ENCODE data around the gene NRG2.

NRG2 gene

DNA sequence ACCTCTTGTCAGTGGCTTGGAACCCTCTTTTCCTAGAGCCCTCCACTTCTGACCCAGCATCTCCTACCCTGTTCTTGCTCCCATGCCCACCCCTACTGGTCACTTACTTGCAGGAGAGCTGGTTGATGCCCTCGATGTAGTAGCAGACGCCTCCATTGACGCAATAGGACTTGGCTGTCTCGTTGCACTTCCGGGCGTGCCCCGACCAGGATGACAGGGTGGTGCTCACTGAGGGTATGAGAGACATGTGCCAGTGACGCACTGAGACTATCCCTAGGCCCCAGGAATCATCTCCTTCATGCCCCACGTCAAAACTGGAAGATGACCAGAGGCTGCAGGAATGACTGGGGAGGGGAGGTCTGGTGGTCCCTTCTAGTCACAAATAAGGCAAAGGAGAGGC is 171.5 kb downstream of the NRG2 start:
- H3K4me3 ChIP-seq (ENCODE audit: low read depth, low read length): no peak overlapping the region
- no peak for TF ChIP-seq CTCF (IDR thresholded peaks at IDR 0.05; ENCODE audit: low read depth, low read length)

- TF ChIP-seq CTCF (IDR thresholded peaks at IDR 0.05; ENCODE audit: low read depth, low read length): no peak
- no peak overlapping the region for H3K4me3 ChIP-seq (ENCODE audit: low read depth, low read length)
Observed at GRCh38 chr5:139870677-139871076, 172.4 kb downstream of the NRG2 start.

DNA sequence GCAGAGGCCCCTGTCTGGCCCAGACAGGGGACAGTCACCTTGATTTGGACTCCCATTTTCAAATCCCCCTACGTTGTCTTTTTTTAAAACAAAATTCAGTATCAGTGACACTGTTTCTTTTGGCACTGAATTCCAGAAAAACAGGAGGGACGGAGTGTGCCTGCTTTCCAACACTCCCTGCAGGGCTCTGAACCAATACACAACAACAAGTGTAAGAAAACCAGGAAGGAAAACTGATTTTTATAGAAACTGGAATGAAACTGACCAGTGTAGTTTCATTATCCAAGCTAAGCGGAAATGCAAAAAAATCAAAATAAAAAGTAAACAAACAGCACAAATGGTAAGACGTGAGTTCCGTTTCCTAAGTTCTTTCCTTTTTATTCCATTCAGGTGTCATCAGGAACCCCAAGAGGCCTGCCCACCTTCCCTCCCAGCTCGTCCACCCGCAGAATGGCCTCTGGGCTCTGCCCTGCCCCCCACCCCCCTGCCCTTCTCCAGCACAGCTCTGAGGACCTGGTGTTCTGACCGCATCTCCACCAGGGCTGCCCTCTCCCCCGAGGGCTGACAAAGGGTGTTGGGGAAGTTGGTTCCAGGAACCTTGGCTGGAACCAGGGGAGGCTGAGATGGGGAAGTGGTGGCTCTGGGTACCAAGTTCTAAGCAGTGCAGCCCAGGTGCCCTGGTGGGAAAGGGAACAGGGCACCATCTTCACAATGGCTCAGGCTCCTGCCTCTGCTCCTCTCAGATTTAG is 173.9 kb downstream of the NRG2 start:
- H3K4me3 ChIP-seq (ENCODE audit: low read depth, low read length): no peak overlapping the region
- TF ChIP-seq CTCF (IDR thresholded peaks at IDR 0.05; ENCODE audit: low read depth, low read length): no peak

GRCh38 chr5:139867581-139867980 is 175.5 kb downstream of the NRG2 start:
- no peak overlapping the region for H3K4me3 ChIP-seq (ENCODE audit: low read depth, low read length)
- TF ChIP-seq CTCF (IDR thresholded peaks at IDR 0.05; ENCODE audit: low read depth, low read length): no peak

- no peak overlapping the region for H3K4me3 ChIP-seq (ENCODE audit: low read depth, low read length)
- no peak for TF ChIP-seq CTCF (IDR thresholded peaks at IDR 0.05; ENCODE audit: low read depth, low read length)
Observed at GRCh38 chr5:139867109-139867508, 176.0 kb downstream of the NRG2 start.

DNA sequence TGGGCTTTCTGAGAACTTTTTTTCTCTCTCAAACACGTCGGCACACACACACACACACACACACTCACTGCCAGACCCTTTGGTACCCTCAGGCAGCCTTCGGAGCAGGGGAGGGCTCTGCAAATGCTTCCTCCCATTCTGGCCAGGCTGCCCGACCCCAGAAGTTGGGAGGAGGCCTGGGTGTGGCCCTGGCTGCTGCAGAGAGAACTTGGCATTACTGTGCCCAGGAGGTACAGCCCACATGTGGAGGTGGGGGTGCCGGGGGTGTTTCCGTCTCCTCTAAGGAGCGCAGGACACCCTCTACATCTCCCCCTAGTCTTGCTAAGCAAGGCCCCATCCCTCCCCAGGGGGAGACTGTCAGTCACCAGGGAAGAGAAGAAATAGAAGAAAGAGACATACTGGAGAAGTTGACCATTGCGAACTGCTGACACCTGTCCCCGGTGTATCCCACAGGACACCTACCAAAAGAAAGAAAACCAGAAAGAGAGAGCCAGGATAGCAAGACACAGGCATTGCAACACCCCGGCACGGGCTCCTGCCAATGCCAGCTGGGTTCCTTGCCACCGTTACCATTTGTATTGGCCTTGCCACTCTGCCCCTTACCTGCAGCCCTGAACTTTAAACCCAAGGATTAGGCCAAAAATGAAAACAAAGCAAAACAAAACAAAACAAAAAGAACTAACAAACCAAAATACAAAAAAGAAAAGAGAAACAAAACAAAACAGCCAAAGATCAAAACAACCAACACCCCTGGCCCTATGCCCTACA is 178.2 kb downstream of the NRG2 start:
- no peak overlapping the region for H3K4me3 ChIP-seq (ENCODE audit: low read depth, low read length)
- TF ChIP-seq CTCF (IDR thresholded peaks at IDR 0.05; ENCODE audit: low read depth, low read length): no peak
